HepG2 (cell line): Measurements from ENCODE around the gene NFATC3. TPM values are rescaled to one million over a fixed set of nuclear protein-coding genes. Genes with fewer than 3 reads are reported as not detected.

Source experiments
- AHR ChIP-seq: IDR thresholded peaks from 2 replicates; pipeline ENCODE4 v1.6.1; 2018; ENCODE audit warnings: missing genetic modification reagents, missing compliant biosample characterization
- ARID5B ChIP-seq: IDR thresholded peaks from 2 replicates; pipeline ENCODE4 v1.4.0; 2020; ENCODE audit warnings: mild to moderate bottlenecking, missing genetic modification reagents
- CCAR2 ChIP-seq: fragments of 200-400 bp; formaldehyde crosslinking; optimal IDR thresholded peaks from 2 replicates; pipeline ENCODE3; 2018; ENCODE audit warnings: low read depth, mild to moderate bottlenecking, low read length, moderate library complexity
- FUBP1 ChIP-seq: sonication (generic); formaldehyde crosslinking; IDR thresholded peaks from 2 replicates; pipeline ENCODE4 v1.5.1; 2020; ENCODE audit warnings: missing genetic modification reagents, mild to moderate bottlenecking, borderline replicate concordance
- MBD4 ChIP-seq: IDR thresholded peaks from 2 replicates; pipeline ENCODE4 v1.6.1; 2012; ENCODE audit warnings: low read length, inconsistent platforms, borderline replicate concordance
- NR2F2 ChIP-seq: IDR thresholded peaks from 2 replicates; pipeline ENCODE4 v1.6.1; 2012; ENCODE audit warnings: low read depth, inconsistent platforms, borderline replicate concordance
- PATZ1 ChIP-seq: sonication (generic); formaldehyde crosslinking; IDR thresholded peaks from 2 replicates; pipeline ENCODE4 v1.4.0; 2020; ENCODE audit warnings: missing genetic modification reagents
- SMAD3 ChIP-seq: sonication (generic); formaldehyde crosslinking; IDR thresholded peaks from 2 replicates; pipeline ENCODE4 v1.4.0; 2020; ENCODE audit warnings: missing genetic modification reagents
- SRSF1 ChIP-seq: fragments of 200-400 bp; formaldehyde crosslinking; optimal IDR thresholded peaks from 2 replicates; pipeline ENCODE3; 2017; ENCODE audit warnings: mild to moderate bottlenecking, low read depth, low read length, moderate library complexity
- TBL1XR1 ChIP-seq: fragments of 150-350 bp; IDR thresholded peaks from 2 replicates; pipeline ENCODE4 v1.6.1; 2014; ENCODE audit warnings: borderline replicate concordance, low read length; ENCODE audit not compliant: partially characterized antibody
- TBP ChIP-seq: sonication (generic); formaldehyde crosslinking; IDR thresholded peaks from 2 replicates; pipeline ENCODE4 v1.5.0; 2020; ENCODE audit warnings: missing genetic modification reagents
- ZFP90 ChIP-seq: sonication (generic); formaldehyde crosslinking; IDR thresholded peaks from 2 replicates; pipeline ENCODE4 v1.8.0; 2022; ENCODE audit warnings: missing genetic modification reagents, mild to moderate bottlenecking, inconsistent platforms, borderline replicate concordance
- ZNF230 ChIP-seq: sonication (generic); formaldehyde crosslinking; IDR thresholded peaks from 2 replicates; pipeline ENCODE4 v1.4.0; 2020; ENCODE audit warnings: mild to moderate bottlenecking, missing genetic modification reagents
- ZNF282 ChIP-seq: fragments of 450-650 bp; IDR thresholded peaks from 2 replicates; pipeline ENCODE4 v1.6.1; 2018; ENCODE audit not compliant: partially characterized antibody
- ZNF546 ChIP-seq: sonication (generic); formaldehyde crosslinking; conservative IDR thresholded peaks from 2 replicates; pipeline ENCODE4 v1.8.1; 2023; ENCODE audit warnings: mild to moderate bottlenecking, missing genetic modification reagents
- ZNF747 ChIP-seq: sonication (generic); formaldehyde crosslinking; IDR thresholded peaks from 2 replicates; pipeline ENCODE4 v1.8.1; 2023; ENCODE audit warnings: missing genetic modification reagents, mild to moderate bottlenecking, borderline replicate concordance
- ZZZ3 ChIP-seq: sonication (generic); formaldehyde crosslinking; IDR thresholded peaks from 2 replicates; pipeline ENCODE4 v1.4.0; 2020; ENCODE audit warnings: missing genetic modification reagents, mild to moderate bottlenecking, borderline replicate concordance
- polyA plus RNA-seq, 8 experiments: library from polyadenylated mRNA; depleted of rRNA in 3 of 8; stranded (reverse) in 7 of 8; unstranded in 1 of 8; fragments of >200 nt; fragmentation: Illumina TruSeq in 4 of 8; extraction: Trizol in 4 of 8; gene quantifications; 2 replicates each; pipeline versions ENCODE4 v1.2.1 to v1.2.3, GENCODE V29; 2011 to 2016; ENCODE audit warnings: low read depth in 4 of 8, missing spikeins in 1 of 8, mixed read lengths in 1 of 8; ENCODE audit not compliant: insufficient read depth in 1 of 8
- total RNA-seq, 5 experiments: library from RNA; depleted of rRNA; stranded (reverse); fragments of >200 nt; fragmentation: Illumina TruSeq; extraction: Trizol; gene quantifications; 2 replicates each; pipeline ENCODE4 v1.2.3, GENCODE V29; 2016; ENCODE audit warnings: low read depth in 1 of 5
- TF ChIP-seq, protein P1 (sequence below): sonication (generic); formaldehyde crosslinking; IDR thresholded peaks from 2 replicates; pipeline ENCODE4 v1.8.0; 2022; ENCODE audit warnings: missing genetic modification reagents, mild to moderate bottlenecking, moderate library complexity, borderline replicate concordance

NFATC3 gene
- total and polyA plus RNA-seq, 2 of the 13 experiments (the other 11 are each of a cell fraction or from before 2014, with no cell fraction given), result 52.6 to 62.7 TPM

DNA sequence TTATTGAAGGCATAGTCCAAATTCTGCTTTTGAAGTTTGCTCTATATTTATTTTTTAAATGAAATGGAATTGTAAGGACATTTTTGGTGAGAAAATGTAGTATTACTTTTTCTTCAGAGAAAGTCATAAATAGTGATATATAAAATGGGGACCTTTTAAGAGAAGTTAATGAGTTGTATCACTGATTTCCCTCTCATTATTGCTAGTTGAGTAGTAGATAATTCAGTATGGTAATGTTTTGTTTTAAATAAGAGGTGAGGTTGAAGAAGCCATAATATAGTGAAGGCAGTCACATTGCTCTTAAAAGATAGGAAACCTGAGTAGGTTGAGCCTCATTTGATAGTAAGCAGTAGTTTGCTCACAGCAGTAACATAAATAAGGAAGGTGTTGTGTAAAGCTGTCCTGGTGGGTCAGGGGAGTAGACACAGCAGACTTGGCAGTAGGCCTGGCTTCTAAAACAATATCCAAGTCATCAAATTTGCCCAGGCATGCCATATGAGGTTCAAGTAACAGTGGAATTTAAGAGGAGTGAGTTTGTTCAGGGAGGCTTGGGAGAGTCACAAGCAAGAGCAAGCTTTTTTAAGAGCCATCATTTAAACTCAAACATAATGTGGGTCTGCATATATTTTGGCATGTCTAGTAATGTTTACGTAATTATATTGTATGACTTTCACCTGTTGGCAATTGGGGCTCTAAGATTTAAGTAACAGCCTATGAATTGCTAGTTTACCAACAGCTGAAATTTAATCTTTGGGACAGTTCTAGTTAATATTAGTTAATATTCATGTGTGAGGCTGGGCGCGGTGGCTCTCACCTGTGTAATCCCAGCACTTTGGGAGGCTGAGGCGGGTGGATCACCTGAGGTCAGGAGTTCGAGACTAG lies 6.5 kb downstream of the NFATC3 start (continued):
- TF ChIP-seq ZZZ3 (CRISPR knock-in tag) (no peak), ZNF546 (CRISPR knock-in tag) (no peak), FUBP1 (CRISPR knock-in tag) (no peak), ARID5B (CRISPR knock-in tag) (peak; percentile 72), PATZ1 (CRISPR knock-in tag) (0 out of 2 replicates have a peak, but pooled peaks have one; percentile 25), AHR (no peak), SRSF1 (no peak), TBP (CRISPR knock-in tag) (no peak), SMAD3 (CRISPR knock-in tag) (no peak), ZFP90 (no peak), ZNF230 (CRISPR knock-in tag) (no peak), ZNF282 (no peak), ZNF747 (no peak), CCAR2 (no peak), MBD4 (no peak), TBL1XR1 (no peak), NR2F2 (no peak)
- TF ChIP-seq, protein P1, sequence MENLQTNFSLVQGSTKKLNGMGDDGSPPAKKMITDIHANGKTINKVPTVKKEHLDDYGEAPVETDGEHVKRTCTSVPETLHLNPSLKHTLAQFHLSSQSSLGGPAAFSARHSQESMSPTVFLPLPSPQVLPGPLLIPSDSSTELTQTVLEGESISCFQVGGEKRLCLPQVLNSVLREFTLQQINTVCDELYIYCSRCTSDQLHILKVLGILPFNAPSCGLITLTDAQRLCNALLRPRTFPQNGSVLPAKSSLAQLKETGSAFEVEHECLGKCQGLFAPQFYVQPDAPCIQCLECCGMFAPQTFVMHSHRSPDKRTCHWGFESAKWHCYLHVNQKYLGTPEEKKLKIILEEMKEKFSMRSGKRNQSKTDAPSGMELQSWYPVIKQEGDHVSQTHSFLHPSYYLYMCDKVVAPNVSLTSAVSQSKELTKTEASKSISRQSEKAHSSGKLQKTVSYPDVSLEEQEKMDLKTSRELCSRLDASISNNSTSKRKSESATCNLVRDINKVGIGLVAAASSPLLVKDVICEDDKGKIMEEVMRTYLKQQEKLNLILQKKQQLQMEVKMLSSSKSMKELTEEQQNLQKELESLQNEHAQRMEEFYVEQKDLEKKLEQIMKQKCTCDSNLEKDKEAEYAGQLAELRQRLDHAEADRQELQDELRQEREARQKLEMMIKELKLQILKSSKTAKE (CRISPR knock-in tag), result no peak
